GM18519 (cell line): ENCODE results near the gene RGR.
A peak's percentile ranks its signal among the peaks of the same experiment; 100 is the strongest.

Experiments
- ATAC-seq: cut with Tn5 transposase; IDR thresholded peaks from one replicate; pipeline ENCODE4 v1.9.1; 2021; ENCODE audit warnings: mild to moderate bottlenecking, moderate library complexity; ENCODE audit not compliant: unreplicated experiment, low FRiP score

Gene RGR

DNA sequence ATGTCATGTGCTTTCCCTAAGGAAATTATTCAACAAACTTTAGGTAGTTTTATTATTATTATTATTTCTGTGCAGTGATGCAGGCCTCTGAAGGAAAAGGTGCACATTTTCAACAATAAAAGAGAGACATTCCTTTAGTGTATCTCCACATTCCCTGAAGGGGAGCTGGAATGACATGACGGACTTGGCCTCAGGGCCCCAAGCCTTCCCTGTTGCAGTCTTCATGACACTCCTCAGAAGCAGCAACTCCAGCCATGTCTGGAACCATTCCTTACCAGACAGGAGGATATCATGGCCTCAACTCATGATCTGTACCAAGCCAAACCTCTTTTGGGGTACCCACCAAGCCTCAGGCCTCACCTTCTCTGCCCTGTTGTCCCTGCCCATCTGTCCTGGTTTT is 48.3 kb downstream of the RGR start:
- no peak for ATAC-seq

DNA sequence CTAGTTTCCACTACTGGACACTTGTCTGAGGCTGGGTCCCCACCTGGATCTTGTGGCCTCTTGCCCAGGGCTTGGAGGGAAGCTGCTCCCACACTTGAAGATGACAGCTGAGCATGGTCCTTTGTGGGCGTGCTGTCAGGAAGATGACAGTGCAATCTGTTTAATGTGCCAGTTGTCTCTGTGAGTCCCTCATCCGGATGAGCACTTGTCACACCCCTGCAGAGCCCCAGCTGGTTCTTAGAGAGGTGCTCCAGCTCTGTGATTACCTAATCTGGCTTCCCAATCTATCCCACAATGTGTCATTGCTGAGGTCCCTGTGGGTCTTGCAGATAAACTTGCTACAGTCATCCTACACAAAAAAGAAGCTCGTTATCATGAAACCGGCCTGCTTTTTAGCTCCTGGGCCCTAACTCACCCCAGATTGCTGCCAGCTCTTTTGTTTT is 48.7 kb downstream of the RGR start:
- no peak for ATAC-seq

DNA sequence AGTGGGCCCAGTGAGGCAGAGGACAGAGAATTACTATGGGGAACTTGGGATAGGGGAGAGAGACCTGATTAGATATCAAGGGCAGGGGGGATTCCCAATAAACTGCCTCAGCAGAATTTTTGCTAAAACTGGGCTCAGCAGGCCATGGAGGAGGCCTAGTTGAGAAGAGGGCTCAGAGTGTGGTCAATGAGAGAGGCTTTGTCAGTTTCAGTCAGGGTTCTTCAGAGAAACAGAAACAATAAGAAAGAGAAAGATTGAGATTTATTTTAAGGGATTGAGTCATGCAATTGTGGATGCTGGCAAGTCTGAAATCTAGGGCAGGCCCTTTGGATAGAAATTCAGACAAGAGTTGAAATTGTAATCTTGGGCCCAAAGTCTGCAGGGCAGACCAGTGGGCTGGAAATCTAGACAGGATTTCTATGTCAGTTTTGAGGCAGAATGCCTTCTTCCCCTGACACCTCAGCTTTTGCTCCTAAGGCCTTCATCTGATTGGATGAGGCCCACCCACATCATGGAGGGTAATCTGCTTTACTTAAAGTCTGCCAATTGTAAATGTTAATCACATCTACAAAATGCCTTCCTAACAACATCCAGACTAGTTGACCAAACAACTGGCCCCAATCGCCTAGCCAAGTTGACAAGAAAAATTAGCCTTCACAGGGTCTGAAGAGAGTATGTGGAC is 50.1 kb downstream of the RGR start:
- ATAC-seq = peak; percentile 86

DNA sequence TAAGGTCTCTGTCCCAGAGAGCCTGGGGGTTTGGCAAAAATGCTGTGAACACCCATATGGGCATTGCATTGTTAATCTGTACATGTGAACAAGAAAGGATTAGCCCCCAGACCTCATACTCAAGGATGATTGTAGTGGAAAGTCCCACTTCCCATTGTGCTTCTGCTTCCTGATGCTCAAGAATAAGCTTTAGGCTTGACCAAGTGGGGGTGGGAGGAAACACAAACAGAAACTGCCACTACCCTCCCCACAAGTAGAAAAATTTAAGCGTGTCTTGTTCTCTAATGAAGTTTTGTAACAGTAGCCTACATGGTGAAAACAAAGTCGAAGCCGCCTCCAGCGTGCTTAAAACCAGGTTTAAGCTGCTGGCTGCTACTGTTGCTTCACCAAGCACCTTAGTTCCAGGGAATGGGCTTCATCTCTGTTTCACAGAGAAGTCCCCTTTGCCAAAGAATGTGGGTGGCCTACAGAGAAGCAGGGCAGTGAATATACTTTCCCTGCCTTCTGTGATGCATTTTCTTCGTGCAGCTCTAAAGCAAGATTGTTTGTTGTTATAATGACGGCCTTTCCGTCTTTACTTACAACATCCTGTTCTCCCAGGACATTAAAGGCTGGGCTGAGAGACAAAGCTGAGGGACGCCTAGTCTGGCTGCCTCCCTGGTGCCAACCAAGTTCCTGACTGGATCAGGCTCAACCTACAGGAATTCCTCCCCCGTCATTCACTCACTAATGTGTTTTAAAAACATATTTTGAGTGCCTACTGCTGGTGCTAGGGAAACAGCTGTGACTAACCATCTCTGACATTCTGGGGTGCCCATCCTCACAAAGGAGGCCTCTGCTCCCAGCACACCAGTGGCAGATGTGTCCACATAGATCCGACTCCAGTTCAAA is 51.5 kb downstream of the RGR start:
- no peak for ATAC-seq

DNA sequence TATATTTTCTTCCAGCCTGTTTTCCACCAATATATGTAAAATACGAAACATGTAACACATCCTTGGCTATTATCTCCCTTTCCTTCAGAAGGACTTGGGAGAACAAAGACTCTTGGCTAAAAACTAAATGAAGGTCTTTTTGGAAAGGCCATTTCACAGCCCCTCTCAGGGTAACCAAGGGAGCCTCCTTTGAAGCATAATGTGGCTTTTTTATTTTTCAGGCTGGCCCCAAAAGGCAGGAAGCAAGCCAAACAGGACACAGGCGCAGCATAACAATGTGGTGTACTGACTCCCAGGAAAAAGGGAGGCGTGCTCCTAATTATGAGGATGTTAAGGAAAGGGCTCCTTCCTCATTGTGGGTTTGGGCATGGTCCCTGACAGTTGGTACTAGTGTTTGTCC is 53.2 kb downstream of the RGR start:
- no peak for ATAC-seq

DNA sequence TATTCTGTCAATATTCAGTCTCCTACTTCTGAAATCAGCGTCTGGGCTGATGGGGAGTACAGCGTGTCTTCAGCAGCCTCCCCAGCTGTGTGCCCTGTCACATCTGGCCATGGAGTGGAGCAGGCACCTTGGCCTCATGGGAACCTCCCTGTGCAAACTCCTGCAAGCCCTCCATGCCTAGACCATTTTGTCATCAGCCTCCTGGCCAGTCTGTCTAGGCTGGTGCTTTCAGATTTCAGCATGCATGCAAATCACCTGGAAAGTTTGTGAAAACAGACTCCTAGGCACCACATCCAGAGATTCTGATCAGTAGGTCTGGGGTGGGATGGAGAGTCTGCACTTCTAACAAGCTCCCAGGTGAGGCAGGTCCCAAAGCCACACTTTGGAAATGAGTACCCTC is 57.4 kb downstream of the RGR start:
- no peak for ATAC-seq

DNA sequence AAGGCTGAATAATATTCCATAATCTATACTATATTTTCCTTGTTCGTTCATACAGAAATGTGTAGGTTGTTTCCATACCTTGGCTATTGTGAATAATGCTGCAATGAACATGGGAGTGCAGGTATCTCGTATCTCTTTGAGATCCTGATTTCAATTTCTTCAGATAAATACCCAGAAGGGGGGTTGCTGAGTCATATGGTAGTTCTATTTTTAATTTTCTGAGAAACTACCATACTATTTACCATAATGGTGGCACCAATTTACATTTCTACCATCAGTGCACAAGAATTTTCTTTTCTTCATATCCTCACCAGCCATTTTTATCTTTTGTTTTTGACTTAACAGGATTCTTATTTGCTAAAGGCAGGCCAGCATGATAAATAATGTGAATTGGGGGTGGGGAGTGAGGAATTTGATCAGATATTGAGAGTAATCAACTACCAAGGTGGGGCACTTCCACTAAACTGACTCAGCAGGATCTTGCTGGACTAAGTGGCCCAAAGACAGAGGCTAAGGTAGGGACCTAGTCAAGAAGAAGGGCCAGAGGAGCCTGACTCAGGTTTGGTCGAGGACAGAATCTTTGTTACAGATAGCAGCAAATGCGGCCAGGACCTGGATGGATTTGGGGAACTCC is 62.0 kb downstream of the RGR start:
- no peak for ATAC-seq

DNA sequence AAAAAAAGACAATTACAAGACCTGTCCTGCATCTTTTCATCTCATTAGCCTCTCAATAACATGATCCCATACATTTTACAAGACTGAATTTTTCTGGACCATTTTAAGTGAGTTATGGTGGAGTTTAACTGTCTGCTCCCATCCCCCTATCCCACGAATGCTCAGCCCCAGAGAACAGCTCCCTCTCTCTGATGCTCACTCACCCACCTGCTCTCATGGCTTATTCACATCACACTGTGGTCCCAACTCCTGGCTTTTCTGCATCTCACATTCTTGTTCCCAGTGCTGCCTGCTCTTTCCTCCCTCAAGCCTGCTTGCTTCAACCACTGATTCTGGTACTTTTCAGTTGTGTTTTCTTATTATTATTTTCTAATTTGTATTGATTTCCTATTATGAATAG is 63.2 kb downstream of the RGR start:
- ATAC-seq = no peak

DNA sequence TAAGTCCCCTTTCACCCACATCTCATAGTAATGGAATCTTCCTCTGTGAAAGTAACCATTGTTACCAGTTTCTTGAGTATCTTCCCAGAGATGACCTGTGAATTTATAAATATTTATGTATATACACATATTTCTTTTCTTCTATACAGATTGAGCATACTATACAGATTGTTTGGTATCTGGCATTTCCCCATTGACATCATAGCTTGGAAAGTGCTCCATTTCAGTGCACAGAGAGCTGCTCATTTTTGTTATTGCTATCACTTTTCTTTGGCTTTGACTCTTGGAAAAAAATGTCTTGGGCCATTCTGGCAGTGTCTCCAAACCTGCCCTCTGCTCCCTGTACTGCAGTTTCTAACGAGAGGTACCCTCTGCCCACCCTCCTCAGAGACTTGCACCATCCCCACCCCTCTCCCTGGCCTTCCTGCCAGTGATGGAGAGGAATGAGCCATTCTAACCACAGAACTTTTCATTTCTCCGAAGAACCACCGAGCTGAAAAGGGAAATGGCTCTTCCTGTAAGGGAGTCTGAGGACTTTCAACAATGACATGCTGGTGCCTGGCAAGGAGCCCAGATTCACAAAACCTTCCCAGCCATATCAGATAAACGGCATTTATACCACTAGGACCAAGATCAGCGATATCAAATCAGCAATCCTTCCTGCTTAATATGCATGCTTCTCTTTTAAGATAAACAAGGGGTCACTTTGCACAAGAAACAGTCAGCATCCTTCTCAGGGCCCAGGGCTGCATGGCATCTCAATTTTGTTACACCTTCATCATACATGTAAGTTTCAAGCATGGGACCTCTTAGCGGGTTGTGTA is 63.8 kb downstream of the RGR start:
- peak; percentile 48 for ATAC-seq
